H9 (cell line): ENCODE data around the gene KCNIP4. TPM values are rescaled to one million over a fixed set of nuclear protein-coding genes. Genes with fewer than 3 reads are reported as not detected.

Experiments used
- DNase-seq: peaks from one replicate; pipeline ENCODE4 v3.0.0-alpha.2; 2017
- H2AFZ ChIP-seq: one replicate; pipeline ENCODE4 v1.6.1; 2013; ENCODE audit warnings: mild to moderate bottlenecking, low read length, control low read depth, moderate library complexity
- H2AK5ac ChIP-seq: 2 replicates; pipeline ENCODE4 v1.6.1; 2013; ENCODE audit warnings: low read length, control low read depth, mixed read lengths; ENCODE audit not compliant: insufficient read length
- H2BK120ac ChIP-seq: one replicate; pipeline ENCODE4 v1.6.1; 2013; ENCODE audit warnings: low read depth, mild to moderate bottlenecking, low read length, control low read depth, inconsistent platforms; ENCODE audit not compliant: poor library complexity, severe bottlenecking
- H2BK12ac ChIP-seq: 2 replicates; pipeline ENCODE4 v1.6.1; 2013; ENCODE audit warnings: low read length, control low read depth, mixed read lengths, low read depth; ENCODE audit not compliant: insufficient read length
- H2BK15ac ChIP-seq: 2 replicates; pipeline ENCODE4 v1.6.1; 2013; ENCODE audit warnings: low read depth, low read length, control low read depth
- H2BK20ac ChIP-seq: one replicate; pipeline ENCODE4 v1.6.1; 2013; ENCODE audit warnings: low read depth, mild to moderate bottlenecking, low read length, control low read depth, inconsistent platforms; ENCODE audit not compliant: poor library complexity, severe bottlenecking
- H2BK5ac ChIP-seq: 2 replicates; pipeline ENCODE4 v1.6.1; 2013; ENCODE audit warnings: low read length, control low read depth, mixed read lengths; ENCODE audit not compliant: insufficient read length
- H3K14ac ChIP-seq: 2 replicates; pipeline ENCODE4 v1.6.1; 2013; ENCODE audit warnings: low read length, control low read depth; ENCODE audit not compliant: insufficient read depth
- H3K18ac ChIP-seq: 2 replicates; pipeline ENCODE4 v1.6.1; 2013; ENCODE audit warnings: low read depth, mild to moderate bottlenecking, mixed read lengths, low read length, control low read depth; ENCODE audit not compliant: insufficient read length
- H3K23ac ChIP-seq: 2 replicates; pipeline ENCODE4 v1.6.1; 2013; ENCODE audit warnings: low read length, control low read depth, mixed read lengths, low read depth; ENCODE audit not compliant: insufficient read length
- H3K23me2 ChIP-seq: 2 replicates; pipeline ENCODE4 v1.6.1; 2013; ENCODE audit warnings: low read depth, mild to moderate bottlenecking, mixed read lengths, low read length, control low read depth; ENCODE audit not compliant: insufficient read length, poor library complexity, severe bottlenecking
- H3K27ac ChIP-seq: 2 replicates; pipeline ENCODE4 v1.5.1; 2013; ENCODE audit warnings: low read length, control low read depth, mixed read lengths, low read depth; ENCODE audit not compliant: insufficient read length
- H3K27me3 ChIP-seq: 2 replicates; pipeline ENCODE4 v1.6.1; 2013; ENCODE audit warnings: low read length, control low read depth, inconsistent platforms; ENCODE audit not compliant: insufficient read depth
- H3K4ac ChIP-seq: 2 replicates; pipeline ENCODE4 v1.6.1; 2013; ENCODE audit warnings: low read depth, mild to moderate bottlenecking, control low read depth, inconsistent platforms, low read length, moderate library complexity
- H3K4me1 ChIP-seq: 2 replicates; pipeline ENCODE4 v1.6.1; 2013; ENCODE audit warnings: low read length, control low read depth, inconsistent platforms; ENCODE audit not compliant: insufficient read depth
- H3K4me2 ChIP-seq: 2 replicates; pipeline ENCODE4 v1.6.1; 2013; ENCODE audit warnings: low read length, control low read depth, mixed read lengths; ENCODE audit not compliant: insufficient read length, insufficient read depth
- H3K56ac ChIP-seq: 2 replicates; pipeline ENCODE4 v1.6.1; 2013; ENCODE audit warnings: low read depth, mild to moderate bottlenecking, mixed read lengths, low read length, control low read depth; ENCODE audit not compliant: insufficient read length
- H3K79me1 ChIP-seq: 2 replicates; pipeline ENCODE4 v1.6.1; 2013; ENCODE audit warnings: low read depth, mild to moderate bottlenecking, moderate library complexity, low read length, control low read depth, inconsistent platforms; ENCODE audit not compliant: insufficient read depth, poor library complexity, severe bottlenecking
- H3K79me2 ChIP-seq: 2 replicates; pipeline ENCODE4 v1.6.1; 2013; ENCODE audit warnings: low read length, control low read depth, inconsistent platforms; ENCODE audit not compliant: insufficient read depth
- H3K9ac ChIP-seq: 2 replicates; pipeline ENCODE4 v1.6.1; 2013; ENCODE audit warnings: low read length, control low read depth, mixed read lengths; ENCODE audit not compliant: insufficient read length; ENCODE audit errors: extremely low read depth
- H3K9me3 ChIP-seq: one replicate; pipeline ENCODE4 v1.6.1; 2013; ENCODE audit warnings: low read depth, low read length, inconsistent platforms; ENCODE audit not compliant: control insufficient read depth
- H3T11ph ChIP-seq: one replicate; pipeline ENCODE4 v1.6.1; 2013; ENCODE audit warnings: mild to moderate bottlenecking, low read length, control low read depth, inconsistent platforms
- H4K20me1 ChIP-seq: one replicate; pipeline ENCODE4 v1.6.1; 2013; ENCODE audit not compliant: control insufficient read depth, insufficient read length, insufficient read depth
- H4K5ac ChIP-seq: 2 replicates; pipeline ENCODE4 v1.6.1; 2013; ENCODE audit warnings: low read depth, mild to moderate bottlenecking, mixed read lengths, low read length, control low read depth; ENCODE audit not compliant: insufficient read length
- H4K8ac ChIP-seq: replicated peaks from 2 replicates; pipeline ENCODE4 v1.6.1; 2013; ENCODE audit warnings: low read length, control low read depth, mixed read lengths, low read depth; ENCODE audit not compliant: insufficient read length
- H4K91ac ChIP-seq: 2 replicates; pipeline ENCODE4 v1.6.1; 2013; ENCODE audit warnings: low read depth, mild to moderate bottlenecking, moderate library complexity, mixed read lengths, low read length, control low read depth; ENCODE audit not compliant: insufficient read length
- H3K27ac Mint-ChIP-seq, 3 experiments: 2 replicates in 2 of 3; 3 replicates in 1 of 3; pipeline ENCODE4 v1.8.0; 2020 to 2021; ENCODE audit warnings: mixed read lengths in 3 of 3, mild to moderate bottlenecking in 1 of 3, moderate library complexity in 1 of 3
- H3K27me3 Mint-ChIP-seq: 2 replicates; pipeline ENCODE4 v1.8.0; 2021; ENCODE audit warnings: low read depth, mild to moderate bottlenecking, moderate library complexity, mixed read lengths
- H3K36me3 Mint-ChIP-seq, 3 experiments: 2 replicates in 2 of 3; 3 replicates in 1 of 3; pipeline ENCODE4 v1.8.0; 2020 to 2021; ENCODE audit warnings: low read depth in 3 of 3, mixed read lengths in 3 of 3; ENCODE audit not compliant: insufficient read depth in 1 of 3
- H3K4me1 Mint-ChIP-seq, 2 experiments: 2 replicates each; pipeline ENCODE4 v1.8.0; 2020; ENCODE audit warnings: mixed read lengths in 2 of 2
- H3K4me3 Mint-ChIP-seq, 2 experiments: 2 replicates in 1 of 2; 3 replicates in 1 of 2; pipeline ENCODE4 v1.8.0; 2020 to 2021; ENCODE audit warnings: mild to moderate bottlenecking in 2 of 2, mixed read lengths in 2 of 2, moderate library complexity in 1 of 2
- H3K9me3 Mint-ChIP-seq, 2 experiments: 2 replicates in 1 of 2; 3 replicates in 1 of 2; pipeline ENCODE4 v1.8.0; 2020; ENCODE audit warnings: mild to moderate bottlenecking in 2 of 2, mixed read lengths in 2 of 2, moderate library complexity in 1 of 2
- WGBS: extraction: QIAGEN DNeasy Blood & Tissue Kit; methylation state at CpG from one replicate; pipeline ENCODE4 v1.1.7; 2013; ENCODE audit warnings: missing lambda C conversion rate, low lambda C conversion rate, mixed read lengths; ENCODE audit not compliant: insufficient read length; ENCODE audit errors: extremely low coverage; 5-methylcytosine and 5-hydroxymethylcytosine counted together
- total RNA-seq: library from RNA; stranded (reverse); gene quantifications from 2 replicates; pipeline ENCODE4 v1.2.1, GENCODE V29; 2021
- TF ChIP-seq, protein P1 (sequence below): fragments of 200-600 bp; sonication (generic); conservative IDR thresholded peaks from 3 replicates; pipeline ENCODE4 v1.8.0; 2021; ENCODE audit warnings: antibody characterized with exemption, mild to moderate bottlenecking

Gene KCNIP4
- total RNA-seq, 1 experiment from 2014 or later: not detected

DNA sequence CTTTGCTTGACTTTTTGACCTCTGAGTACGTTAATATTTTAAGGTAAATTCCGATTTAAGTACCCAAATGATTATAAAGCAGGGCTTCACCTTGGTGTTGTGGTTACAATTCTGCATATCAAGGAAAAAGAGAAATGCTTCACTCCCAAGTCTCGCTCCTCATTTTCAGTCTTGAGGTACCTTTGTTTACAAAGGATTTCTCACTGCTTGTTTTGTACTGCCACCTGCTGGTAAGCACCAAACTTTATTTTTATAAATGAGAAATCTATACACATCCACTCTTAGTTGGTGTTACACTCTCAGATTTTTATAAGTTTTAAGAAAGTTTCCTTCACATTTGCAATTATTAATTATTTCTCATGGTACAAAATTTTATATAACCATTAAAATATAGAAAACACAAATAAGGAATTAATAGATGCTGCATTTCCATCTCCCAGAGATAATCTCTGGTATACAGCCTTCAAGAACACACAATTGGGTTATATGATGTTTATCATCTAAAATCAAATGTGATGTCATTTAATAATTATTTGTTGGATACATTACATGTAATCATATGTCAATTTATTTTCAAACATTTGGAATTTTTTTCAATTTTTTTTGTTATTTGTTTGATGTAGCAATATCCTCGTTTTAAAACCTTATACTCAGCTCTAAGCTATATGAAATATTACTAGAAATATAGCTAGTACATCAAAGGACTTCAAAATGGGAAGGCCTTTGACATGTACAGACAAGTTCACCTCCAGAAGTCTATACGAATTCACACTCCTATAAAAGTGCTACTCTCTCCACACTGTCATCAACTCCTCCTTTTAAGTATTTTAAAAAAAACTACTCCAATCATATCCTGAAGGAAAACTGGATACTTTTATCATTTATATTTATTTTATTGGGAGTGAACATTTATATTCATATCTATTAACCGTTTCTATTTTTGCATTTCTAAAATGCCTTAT lies 179.9 kb downstream of the KCNIP4 start:
- Mint-ChIP-seq H3K36me3 (peaks cover 0 to 9% (median 0%) of the 10 kb centered on the region in 3 experiments; a peak in 1 of 7 replicates), H3K4me3 (no peak overlapping the region), H3K9me3 (peaks cover 2 to 4% of the 10 kb centered on the region in 2 experiments; a peak in 4 of 5 replicates)

More for the DNA sequence above, 179.9 kb downstream of the KCNIP4 start:
- Histone ChIP-seq H3K79me1 (no peaks in the 10 kb centered on the region), H3K4me1 (no peaks in the 10 kb centered on the region), H3K18ac (no peak overlapping the region), H2BK20ac (no peak overlapping the region), H3K27ac (no peak overlapping the region), H3K23ac (no peak overlapping the region), H2BK5ac (no peak overlapping the region), H3K23me2 (no peaks in the 10 kb centered on the region), H2AFZ (no peak overlapping the region), H3K79me2 (no peaks in the 10 kb centered on the region), H3T11ph (no peak overlapping the region), H2BK120ac (no peak overlapping the region), H4K20me1 (no peaks in the 10 kb centered on the region), H3K14ac (no peak overlapping the region), H4K5ac (no peak overlapping the region), H3K9ac (no peak overlapping the region), H4K91ac (no peak overlapping the region), H3K56ac (no peak overlapping the region), H2BK15ac (no peak overlapping the region), H3K9me3 (no peaks in the 10 kb centered on the region), H3K4me2 (no peak overlapping the region), H2BK12ac (no peak overlapping the region), H2AK5ac (no peak overlapping the region), H4K8ac (no peak overlapping the region), H3K27me3 (no peaks in the 10 kb centered on the region), H3K4ac (no peak overlapping the region)
- Mint-ChIP-seq H3K27ac (no peak overlapping the region), H3K27me3 (peaks cover 11% of the 10 kb centered on the region; the same call in 1 of the 2 replicates), H3K4me1 (peaks cover 15% of the 10 kb centered on the region in 2 experiments)
- TF ChIP-seq, protein P1, sequence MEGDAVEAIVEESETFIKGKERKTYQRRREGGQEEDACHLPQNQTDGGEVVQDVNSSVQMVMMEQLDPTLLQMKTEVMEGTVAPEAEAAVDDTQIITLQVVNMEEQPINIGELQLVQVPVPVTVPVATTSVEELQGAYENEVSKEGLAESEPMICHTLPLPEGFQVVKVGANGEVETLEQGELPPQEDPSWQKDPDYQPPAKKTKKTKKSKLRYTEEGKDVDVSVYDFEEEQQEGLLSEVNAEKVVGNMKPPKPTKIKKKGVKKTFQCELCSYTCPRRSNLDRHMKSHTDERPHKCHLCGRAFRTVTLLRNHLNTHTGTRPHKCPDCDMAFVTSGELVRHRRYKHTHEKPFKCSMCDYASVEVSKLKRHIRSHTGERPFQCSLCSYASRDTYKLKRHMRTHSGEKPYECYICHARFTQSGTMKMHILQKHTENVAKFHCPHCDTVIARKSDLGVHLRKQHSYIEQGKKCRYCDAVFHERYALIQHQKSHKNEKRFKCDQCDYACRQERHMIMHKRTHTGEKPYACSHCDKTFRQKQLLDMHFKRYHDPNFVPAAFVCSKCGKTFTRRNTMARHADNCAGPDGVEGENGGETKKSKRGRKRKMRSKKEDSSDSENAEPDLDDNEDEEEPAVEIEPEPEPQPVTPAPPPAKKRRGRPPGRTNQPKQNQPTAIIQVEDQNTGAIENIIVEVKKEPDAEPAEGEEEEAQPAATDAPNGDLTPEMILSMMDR: peak; percentile 87
- no peak for DNase-seq
- WGBS: no CpG with 5 or more reads among the region's 6 CpGs
